HG03439 (cell line): Measurements from ENCODE around the gene LATS2.

Source experiments
- ATAC-seq: cut with Tn5 transposase; IDR thresholded peaks from one replicate; pipeline ENCODE4 v1.9.1; 2021; ENCODE audit warnings: mild to moderate bottlenecking, moderate library complexity; ENCODE audit not compliant: unreplicated experiment

The LATS2 gene

DNA sequence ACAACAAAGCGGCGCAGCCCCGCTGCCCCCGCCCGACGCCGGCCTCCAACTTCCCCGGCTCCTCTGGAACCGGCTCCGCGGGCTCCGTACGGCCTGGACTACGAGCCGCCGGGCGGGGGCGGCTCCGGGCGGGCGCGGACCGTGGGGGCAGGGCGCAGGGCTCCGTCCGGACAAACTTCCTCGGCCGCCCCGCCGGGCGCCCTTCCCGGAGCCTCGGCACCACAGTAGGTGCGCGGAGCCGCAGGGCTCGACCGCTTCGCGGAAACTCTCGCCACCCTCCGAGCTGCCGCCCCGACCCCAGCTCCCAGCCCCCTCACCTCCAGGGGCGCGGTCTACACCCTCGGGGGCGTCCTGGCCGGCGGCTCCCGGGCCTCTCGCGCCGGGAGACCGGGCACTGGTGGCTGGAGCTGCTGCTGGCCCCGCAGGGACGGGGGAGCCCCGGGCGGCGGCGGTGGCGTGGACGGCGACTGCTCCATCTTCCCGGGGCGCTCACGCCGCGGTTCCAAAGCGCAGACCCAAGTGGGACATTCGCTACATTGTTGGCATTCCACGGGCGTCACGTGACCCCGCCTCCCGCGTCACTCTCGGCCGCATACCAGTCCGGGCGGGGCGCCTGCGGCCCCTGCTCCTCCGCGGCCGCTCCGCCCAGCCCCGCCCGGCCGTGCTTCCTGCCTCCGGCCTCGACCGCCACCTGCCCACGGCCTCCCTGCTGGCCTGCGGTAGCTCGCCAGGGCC is at the start of gene LATS2:
Gene LATS2 (minus strand): TSS at position 558 of the 735 bp plus-strand sequence. CDS start 15,560 bp downstream, outside the sequence.
- peak; percentile 93 for ATAC-seq

DNA sequence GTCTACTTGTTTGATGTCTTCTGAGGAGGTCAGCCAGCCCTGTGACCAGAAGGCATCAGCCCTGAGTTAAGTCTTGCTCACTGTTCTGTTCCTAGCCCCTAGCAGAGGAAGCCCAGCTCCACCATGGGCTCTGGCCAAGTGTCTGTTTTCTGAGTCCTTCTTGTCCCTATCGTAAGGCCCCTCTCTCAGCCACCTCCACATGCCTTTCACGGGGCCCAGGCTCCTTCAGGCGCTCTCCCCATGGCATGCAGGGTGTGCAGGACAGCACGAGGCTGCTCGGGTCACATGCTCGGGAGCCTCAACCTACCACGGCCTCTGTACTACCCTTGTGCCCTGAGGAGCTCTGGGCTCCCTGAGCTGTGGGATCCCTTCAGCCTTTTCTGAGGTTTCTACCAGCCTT is 47.8 kb upstream of the LATS2 start:
- no peak for ATAC-seq

DNA sequence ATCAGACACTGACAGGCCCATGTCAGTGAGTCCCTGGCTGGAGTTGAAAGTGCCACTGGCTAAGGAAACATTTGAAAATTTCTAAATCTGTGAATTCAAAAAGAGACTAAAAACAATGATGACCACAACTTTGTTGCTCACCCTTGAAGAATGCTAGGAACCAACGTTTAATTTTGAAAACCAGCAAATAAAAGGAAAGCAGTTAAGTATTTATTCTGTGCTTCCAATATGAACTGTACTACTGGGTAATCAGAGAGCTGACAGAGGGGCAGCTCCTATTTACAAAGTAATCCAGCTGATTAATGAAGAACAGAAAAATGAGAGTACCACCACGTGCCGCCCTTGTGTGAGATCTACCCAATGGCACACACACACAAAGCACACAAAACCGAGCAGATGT is 44.7 kb upstream of the LATS2 start:
- no peak for ATAC-seq

DNA sequence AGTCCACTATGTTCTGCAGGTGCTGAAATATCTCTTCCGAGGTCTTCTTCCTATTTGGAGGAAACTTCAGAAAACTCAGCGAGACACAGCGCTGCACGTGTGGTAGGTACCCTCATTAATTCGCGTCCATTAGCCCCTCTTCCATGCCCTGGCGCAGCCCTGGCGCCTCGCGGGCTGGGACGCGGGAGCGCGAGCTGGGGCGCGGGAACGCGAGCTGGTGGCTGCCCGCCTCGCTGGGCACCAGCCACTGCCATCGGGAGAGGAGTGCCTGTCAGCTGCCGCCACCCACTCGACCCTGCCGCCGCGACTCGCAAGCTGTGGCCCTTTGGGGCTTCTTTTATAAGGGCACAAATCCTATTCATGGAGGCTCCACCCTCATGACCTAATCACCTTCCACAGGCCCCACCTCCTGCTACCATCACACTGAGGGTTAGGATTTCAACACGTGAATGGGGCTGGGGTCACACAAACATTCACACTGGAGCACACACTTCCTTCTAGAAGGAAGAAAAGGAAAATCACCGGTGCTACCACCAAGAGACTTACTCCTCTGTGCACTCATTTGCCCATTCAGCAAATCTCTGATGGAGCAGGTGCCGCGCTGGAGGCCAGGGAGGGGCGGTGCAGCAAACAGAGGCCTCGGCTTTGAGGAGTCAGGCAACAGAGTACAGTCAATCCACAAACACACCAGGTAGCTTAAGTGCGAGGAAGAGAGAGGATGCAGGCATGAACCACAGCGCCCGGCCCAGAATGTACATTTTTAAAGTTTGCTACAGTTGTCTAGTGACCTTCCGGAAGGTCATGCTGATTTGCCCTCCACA is 43.0 kb upstream of the LATS2 start:
- no peak for ATAC-seq

DNA sequence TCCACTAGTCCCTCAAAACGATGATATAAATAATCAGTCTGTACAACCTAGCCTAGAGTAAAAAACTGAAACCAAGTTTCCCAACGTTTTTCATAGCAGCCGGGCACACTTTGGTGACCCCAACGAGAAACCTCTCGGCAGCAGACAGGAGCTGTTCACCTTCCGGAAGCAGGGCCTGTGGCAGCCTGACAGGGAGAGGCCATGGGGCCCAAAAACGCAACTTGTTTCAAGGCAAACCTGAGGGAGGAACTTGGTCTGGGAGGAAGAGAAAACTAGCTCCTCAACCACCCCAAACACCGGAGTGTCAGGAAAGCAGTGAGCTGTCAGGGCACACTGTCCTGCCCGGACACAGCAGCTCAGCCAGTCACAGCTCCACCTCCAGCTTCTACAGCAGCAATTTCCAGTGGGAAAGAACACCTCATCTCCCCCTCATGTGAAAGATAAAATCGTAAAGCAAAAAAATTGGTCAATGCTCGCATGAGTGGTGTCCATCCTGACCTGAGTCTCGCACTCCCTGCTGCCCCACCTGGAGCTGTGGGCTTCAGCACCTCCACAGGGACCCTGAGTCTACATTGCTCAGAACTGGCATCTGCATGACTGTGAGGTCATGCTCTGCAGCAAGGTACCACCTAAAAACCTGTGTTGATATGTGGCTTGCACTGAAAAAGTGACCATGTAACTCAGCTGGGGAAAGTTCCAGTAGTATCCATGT is 40.6 kb upstream of the LATS2 start:
- no peak for ATAC-seq

DNA sequence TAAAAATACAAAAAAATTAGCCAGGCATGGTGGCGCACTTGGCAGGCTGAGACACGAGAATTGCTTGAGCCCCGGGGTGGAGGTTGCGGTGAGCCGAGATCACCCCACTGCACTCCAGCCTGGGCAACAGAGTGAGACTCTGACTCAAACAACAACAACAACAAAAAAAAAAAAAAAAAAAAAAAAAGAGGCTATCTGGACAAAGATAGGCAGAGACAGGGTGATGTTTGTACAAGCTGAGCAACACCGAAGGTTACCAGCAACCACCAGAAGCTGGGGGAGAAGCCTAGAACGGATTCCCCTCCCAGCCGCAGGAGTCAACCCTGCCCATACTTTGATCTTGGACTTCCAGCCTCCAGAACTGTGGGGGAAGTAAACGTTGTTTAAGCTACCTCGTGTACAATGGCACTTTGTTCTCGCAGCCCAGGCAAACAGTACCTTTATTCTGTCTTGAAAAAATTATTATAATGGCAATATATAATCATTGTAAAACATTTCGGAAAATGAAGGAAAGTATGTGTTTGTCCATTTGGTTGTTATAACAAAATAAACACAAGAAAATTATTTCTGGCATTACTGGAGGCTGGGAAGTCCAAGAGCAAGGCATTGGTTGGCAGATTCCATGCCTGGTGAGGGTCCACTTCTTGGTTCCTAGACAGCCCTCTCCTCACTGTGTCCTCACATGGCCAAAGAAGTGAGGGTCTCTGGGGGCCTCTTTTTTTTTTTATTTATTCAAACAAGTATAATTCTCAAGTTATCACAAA is 39.8 kb upstream of the LATS2 start:
- no peak for ATAC-seq

DNA sequence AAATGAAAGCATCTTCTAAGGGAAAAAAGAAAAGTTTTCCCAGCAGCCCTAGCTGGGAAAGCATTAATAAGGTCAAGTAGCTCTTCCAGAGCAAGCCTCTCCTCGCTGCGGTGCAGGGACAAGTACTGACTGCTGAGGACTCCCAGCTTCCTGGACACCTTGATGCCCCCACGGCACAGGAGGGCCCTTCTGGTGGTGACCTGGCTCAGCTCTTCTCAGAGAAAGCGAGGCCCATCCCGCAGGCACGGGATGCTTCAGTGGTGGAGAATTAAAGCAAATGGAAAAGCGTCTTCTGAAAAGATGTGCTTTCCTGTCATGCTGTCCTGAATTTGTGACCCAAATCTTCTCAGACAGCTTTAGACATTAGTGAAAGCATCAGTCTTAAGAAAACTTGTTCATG is 38.8 kb upstream of the LATS2 start:
- ATAC-seq = no peak

DNA sequence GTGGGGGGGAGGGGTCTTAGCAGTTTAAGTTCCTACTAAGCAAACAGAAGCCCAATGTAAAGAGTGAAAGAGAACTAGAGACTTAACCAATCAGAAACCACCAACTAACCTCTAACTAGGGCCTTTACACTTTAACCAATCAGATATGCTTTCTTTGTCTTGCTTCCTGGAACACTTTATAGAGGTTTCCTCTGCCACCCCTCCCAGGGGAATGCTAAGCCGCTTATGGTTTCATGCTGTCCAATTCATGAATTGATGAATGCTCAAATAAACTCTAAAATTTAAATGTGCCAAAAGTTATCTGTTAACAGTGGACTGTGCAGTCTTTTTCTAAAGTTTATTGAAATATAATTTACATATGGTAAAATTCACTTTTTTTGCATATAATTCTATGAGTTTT is 33.9 kb upstream of the LATS2 start:
- ATAC-seq = no peak

DNA sequence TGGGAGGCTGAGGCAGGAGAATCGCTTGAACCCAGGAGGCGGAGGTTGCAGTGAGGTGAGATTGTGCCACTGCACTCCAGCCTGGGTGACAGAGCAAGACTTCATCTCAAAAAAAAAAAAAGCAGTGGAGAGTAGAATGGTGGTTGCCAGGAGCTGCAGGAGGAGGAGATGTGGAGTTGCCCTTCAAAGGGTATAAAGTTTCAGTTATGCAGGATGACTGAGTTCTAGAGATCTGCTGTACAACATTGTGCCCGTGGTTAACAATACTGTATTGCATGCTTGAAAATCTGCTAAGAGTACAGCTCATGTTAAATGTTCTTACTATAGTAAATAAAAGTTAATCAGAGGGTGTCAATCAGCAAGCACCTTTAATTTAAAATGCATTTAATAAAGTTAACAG is 28.4 kb upstream of the LATS2 start:
- no peak for ATAC-seq

DNA sequence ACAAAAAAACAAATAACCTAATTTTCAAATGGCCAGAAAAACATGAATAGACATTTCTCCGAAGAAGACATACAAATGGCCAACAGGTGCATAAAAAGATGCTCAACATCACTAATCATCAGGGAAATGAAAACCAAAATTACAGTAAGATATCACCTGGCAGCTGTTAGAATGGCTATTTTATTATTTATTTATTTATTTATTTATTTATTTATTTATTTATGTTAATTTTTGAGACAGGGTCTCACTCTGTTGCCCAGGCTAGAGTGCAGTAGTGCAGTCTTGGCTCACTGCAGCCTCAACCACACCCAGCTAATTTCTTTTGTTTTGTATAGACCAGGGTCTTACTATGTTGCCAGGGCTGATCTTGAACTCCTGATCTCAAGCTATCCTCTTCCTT is 27.1 kb upstream of the LATS2 start:
- no peak for ATAC-seq

DNA sequence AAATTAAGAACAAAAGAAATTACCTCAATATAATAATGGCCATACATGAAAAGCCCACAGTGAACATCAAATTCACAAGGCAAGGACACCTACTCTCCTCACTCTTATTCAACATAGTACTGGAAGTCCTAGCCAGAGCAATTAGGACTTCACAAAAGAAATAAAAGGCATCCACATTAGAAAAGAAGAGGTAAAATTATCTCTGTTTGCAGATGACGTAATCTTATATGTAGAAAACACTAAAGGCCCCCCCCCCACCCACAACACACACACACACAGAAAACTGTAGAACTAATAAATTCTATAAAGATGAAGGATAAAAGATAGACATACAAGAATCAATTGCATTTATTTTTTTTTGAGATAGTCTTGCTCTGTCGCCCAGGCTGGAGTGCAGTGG is 25.5 kb upstream of the LATS2 start:
- ATAC-seq = no peak

DNA sequence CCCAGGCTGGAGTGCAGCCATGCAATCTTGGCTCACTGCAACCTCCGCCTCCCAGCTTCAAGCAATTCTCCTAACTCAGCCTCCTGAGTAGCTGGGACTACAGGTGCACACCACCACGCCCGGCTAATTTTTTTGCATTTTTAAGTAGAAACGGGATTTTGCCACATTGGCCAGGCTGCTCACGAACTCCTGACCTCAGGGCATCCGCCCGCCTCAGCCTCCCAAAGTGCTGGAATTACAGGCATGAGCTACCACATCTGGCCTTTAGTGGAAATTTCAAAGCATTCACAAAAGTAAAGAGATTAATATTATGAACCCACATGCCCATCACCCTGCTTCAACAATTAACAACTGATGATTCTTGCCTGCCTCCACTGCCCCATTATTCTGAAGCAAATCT is 20.5 kb upstream of the LATS2 start:
- no peak for ATAC-seq

DNA sequence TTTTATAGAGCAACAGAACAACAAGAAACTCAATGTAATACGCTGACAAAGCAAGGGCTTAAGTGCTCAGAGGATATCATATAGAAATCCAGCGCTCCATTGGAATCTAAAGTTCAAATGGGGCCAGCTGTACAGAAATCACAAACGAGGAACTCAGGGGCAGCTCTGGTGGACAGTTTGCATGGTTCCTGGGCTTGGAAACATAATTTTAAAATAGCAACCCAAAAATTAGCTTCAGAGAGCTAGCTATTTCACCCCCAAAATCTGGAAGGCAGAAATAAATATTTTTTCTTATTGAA is 19.2 kb upstream of the LATS2 start:
- no peak for ATAC-seq

DNA sequence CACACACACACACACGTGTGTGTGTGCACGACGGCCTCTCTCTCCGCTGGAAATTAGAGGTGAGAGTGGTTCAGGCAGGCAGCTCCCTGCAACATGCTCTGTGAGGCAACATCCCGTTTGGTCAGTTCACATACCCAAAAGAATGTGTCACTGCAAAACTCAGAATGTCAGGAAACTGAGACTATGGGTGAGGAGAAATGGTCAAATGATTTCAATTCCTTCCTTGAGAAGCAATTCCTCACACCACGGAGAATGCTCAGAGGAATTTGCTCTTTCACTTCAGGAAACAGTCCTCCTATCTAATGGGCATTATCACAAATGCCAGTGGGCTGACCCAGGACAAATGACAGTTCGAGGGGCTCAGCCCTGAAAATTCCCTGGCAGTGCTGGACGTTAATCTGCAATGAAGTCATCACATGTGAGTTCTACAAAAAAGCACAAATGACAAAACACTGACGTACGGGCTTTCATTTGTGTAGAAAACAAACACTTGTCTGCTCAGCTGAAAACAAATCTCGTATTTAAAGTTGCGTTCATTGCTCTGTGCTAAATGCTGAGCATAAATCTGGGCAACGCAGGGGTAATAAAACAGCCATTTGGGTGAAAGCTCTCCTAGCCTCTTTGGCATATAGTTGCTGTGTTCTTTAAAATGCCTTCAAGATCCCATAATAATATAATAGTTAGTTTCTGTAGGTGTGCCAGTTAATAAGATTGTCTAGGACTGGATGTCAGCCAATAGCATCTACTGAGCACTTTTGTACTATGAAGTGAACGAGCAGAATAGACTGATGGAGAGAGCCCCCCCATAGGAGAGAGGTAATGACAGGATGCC is 18.6 kb upstream of the LATS2 start:
- ATAC-seq = no peak

DNA sequence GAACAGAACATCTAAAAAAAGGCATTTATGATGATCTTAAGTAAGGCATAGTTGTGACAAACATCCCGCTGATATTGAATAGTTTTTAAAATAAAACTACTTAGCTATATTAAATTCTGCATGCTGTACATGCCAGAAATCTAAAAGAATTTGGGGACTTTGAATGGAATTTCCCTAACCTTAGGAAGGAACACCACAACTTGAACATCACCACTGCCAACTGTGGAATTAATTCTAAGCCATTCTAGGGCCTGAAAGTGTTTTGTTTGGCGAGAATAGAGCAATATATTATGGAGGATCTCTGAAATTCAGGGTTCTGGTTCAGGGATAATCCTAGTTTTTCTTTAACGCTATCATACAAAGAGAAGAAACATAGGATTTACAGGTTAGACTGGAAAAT is 17.8 kb upstream of the LATS2 start:
- ATAC-seq = no peak

DNA sequence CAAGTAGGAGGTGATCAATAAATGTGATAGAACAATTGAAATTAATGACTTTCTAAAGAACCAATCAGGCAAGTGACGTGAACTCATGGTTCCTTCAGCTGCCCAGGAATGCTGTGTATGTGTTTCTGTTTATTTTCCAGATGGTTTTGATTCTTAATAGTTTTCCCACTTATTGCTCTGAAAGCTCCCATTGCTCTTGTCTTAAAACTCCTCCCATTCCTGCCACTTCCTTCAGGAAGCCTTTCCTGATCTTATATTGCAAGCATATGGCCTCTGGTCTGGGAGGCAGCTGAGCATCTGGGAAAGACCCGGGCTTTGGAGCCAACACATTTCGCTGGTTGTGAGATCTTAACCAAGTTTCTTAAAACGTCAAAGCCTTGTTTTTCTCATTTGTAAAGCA is 17.1 kb upstream of the LATS2 start:
- ATAC-seq = no peak

DNA sequence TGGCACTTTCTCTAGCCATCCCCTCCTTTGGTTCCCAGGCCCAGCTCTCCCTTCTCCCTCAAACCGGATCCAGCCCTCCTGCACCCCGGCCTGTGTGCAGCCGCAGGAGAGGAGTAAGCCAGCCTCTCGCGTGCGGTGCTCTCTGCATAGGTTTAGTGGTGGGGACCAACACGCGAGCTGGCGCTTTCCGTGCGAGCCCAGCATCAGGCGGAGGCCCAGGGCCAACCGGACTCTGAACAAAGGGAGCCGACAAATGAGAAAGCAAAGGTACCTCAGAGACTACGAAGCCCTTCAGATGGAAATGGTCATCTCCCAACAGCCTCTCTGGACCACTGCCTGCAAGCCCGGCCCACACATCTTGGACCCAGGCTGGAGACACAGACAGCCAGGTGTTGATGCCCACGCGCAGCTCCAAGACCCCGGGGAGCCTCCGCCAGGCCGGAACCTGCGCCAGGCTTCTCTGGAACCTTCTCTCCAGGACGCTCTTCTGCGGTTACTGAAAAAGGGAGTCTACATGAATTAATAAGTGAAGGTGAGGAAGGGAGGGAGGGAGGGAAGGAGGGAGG is 16.5 kb upstream of the LATS2 start:
- ATAC-seq = no peak

DNA sequence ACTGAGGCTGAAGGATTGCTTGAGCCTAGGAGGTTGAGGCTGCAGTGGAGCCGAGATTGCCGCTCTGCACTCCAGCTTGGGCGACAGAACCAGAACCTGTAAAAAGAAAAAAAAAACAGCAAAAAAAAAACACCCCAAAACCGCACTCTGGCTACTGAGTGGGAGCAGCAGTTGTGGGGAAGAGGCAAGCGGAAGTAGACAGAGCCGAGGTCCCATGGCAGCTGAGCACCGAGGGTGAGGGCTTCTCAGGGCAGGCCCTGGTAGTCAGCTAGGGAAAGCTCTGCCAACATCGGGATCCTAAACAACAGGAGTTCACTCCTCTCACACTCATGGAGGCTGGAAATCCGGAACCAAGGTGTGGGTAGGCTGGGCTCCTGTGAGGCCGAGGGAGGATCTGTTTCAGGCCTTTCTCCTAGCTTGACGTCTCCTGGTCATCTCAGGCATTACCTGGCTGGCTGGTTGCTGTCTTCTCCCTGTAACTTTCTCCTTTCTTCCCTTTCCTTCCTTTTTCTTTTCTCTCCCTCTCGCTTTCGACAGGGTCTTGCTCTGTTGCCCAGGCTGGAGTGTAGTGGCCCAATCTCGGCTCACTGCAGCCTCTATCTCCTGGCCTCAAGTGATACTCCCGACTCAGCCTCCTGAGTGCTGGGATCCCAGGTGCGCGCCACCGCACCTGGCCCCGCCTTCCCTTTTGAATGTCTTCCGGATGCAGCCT is 15.8 kb upstream of the LATS2 start:
- no peak for ATAC-seq

DNA sequence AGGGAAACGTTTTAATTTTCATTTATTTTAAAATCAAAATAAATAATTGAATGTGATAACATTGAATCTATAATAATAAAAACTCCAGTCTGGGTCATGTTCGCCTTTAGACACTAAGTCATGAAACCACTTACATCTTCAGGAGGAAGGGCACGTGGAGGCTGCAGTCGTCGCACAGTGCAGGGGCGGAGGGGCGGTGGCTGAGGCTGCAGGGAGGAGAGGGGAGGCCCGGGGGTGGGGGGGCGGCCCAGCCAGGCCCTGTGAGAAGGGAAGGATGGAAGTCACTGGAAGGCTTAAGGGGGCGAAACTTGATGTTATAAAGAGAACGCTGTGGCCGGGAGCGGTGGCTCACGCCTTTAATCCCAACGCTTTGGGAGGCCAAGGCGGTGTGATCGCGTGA is 14.9 kb upstream of the LATS2 start:
- ATAC-seq = no peak
